ENCODE measurements around the gene IL32.

GRCh38 chr16:3025032-3026002 is 40.1 kb upstream of the IL32 start:
- no peak for TF ChIP-seq CTCF (conservative IDR thresholded peaks at IDR 0.05; ENCODE audit: low read length)
- TF ChIP-seq EZH2phosphoT487 (IDR thresholded peaks at IDR 0.05; ENCODE audit: borderline replicate concordance) = no peak

Data from Loucy (cell line).